ENCODE results near the gene DGKI. TPM values are rescaled to one million over a fixed set of nuclear protein-coding genes. Genes with fewer than 3 reads are reported as not detected.
"Not testable (repeated sequence)": the region's sequence is repeated elsewhere in the genome, so short reads cannot be mapped to it uniquely, and the experiment has no call there.

DGKI gene
- total RNA-seq, 2 experiments from 2014 or later, result 1.3 to 2.0 TPM

DNA sequence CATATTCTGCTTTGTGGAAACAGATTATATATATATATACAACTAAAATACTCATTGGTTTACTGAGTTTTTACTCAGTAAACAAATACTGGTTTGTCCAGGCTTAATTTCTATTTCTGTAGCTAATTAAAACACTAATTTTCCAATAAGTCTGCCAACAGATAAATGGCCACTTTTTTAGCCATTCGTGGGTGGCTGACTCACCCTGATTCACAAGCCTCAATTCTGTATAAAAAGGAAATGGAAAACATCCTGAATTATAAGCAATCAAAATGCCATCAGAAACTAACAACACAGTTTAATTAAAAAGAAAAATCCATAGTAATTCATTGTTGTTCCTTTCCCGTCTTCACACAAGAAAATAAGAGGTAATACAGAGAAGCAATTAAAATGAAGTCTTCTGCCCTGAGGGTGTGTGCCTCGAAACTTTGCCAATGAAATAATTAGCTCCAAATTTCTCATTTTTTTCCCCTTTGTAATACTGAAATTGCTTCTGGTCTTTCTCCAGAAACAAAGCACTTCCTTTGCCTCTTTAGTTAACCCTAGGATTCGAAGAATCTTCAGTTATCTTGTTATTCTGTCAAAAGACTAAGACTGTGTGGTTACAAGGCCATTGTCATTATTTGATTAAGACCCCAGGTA, 384.6 kb downstream of the DGKI start:
- CTCF ChIA-PET, result no interaction called here
- POLR2A ChIA-PET, result no interaction called here

DNA sequence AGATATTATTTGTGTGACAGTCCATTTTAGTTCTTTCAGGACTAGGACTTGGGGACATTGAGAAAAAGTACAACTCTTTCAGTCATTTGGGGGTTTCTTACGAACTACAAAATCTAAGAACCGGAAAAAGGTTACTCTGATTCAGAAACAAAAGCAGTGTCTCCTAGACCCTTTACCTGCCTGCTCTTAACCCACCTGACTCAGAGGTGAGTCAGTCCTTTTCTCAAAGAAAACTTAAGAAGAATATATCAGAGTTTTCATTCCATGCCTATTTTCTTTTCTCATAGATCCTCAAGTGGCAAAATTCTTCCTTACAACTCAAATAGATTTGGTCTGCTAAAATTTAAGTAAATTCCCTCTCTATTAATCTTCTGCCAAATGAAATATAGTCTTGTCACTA, 388.4 kb downstream of the DGKI start:
- CTCF ChIA-PET, result no interaction called here
- POLR2A ChIA-PET, result no interaction called here

DNA sequence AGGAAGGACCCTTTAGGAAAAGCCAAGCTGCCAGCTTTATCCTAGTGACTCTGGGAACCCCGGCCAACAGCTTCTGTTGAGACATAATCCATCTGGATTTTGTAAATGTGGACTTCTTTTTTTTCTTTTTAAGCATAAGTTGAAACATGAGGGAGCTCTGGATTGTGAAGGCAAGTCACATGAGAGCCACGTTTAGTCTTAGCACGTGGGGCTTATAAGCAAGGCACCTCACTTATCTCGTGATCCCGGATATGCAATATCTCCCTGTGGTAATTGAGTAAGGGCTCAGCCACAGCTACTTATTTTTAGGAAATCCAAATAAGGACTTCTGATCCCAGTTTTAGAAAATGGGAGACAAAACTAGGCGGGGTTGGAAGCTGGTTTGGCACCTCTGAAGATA, 392.0 kb downstream of the DGKI start:
- ChIA-PET CTCF (no interaction called here), POLR2A (interaction anchor here (0.6 kb wide), 1 partner anchor 148 kb away, joined by 10 read pairs; no protein-coding TSS in a partner anchor)

DNA sequence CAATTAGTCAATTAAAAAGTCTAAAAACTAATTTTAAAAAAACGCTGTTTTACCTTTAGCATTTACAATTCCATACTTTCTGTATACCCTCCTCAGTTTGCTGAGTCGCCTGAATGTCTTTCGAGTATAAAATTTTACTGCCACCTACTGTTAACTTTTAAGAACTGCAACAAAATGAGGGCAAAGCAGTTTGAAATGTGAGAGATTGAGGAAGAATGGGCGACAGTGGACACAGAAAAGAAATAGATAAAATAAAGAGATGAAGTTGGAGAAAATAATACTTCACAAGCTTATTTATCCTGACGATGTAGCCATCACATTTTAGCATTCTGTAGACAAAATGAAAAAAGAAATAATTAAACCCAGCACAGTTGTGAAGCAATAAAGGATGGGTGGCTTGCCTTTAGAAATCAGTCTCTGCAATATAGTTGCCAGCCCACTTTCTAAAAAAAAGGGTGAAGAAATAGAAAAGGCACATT, 392.5 kb downstream of the DGKI start:
- ChIA-PET POLR2A (no interaction called here), CTCF (no interaction called here)

DNA sequence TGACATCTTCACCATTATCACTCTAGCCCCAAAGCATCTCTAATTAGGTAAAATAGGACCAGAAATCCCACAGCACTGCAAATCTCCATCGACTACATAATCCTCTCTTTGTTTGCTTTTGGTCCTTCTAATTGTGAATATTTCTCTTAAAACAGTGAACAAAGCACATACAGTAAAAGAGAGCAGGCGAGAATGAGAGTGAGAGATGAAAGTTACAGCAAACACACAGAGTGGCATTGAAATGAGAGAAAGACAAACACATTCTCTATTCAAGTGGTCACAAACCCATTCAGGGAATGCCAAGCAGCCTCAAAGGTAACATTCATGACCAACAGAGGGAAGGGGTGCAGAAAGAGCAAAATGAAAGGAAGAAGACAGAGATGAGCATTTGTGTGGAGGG, 393.4 kb downstream of the DGKI start:
- CTCF ChIA-PET, result no interaction called here
- POLR2A ChIA-PET, result no interaction called here

DNA sequence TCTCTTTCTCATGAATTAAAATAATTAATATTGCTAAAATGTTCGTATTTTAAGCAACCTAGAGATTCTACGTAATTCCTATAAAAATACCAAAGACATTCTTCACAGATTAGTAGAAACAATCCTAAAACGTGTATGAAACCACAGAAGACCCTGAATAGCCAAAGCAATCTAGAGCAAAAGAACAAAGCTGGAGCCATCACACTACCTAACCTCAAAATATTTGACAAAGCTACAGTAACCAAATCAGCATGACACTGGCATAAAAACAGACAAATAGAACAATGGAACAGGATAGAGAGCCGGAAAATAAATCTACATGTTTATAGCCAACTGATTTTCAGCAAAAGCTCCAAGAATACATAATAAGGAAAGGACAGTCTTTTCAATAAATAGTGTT, 397.8 kb downstream of the DGKI start:
- ChIA-PET POLR2A (no interaction called here), CTCF (no interaction called here)

DNA sequence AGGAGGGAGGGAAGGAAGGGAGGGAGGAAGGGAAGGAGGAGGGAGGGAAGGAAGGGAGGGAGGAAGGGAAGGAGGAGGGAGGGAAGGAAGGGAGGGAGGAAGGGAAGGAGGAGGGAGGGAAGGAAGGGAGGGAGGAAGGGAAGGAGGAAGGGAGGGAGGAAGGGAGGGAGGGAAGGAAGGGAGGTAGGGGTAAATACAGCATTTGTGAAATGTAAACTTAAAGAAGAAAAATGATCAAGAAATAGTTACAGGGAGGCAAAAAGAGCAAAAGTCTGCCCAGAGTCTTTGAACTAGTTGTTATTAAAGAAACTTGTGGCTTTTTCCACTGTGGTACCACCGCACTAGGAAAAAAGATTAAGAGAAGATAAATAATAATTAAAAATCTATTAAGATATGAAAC, 398.2 kb downstream of the DGKI start:
- POLR2A ChIA-PET, result not testable (repeated sequence)

DNA sequence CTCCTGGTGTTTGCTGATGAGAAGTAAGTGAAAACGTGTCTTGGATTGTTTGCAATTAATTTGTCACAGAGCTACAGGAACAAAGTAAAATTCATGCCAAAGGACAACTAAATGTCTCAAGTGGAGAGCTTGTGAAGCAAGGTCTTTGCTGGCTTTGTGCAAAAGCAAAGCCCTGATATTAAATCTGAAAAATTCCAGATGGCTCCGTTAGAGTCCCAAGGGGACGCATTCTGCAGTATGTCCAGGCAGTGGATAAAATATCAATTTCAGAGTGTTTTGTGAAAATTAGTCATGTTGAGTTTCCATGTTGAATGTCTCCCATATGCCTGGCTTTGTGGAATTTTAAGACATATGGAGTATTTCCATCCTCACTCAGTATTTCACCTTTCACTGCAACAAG, 400.7 kb downstream of the DGKI start:
- POLR2A ChIA-PET, result no interaction called here
- CTCF ChIA-PET, result no interaction called here

More for the DNA sequence above, 398.2 kb downstream of the DGKI start:
- CTCF ChIA-PET, result not testable (repeated sequence)

DNA sequence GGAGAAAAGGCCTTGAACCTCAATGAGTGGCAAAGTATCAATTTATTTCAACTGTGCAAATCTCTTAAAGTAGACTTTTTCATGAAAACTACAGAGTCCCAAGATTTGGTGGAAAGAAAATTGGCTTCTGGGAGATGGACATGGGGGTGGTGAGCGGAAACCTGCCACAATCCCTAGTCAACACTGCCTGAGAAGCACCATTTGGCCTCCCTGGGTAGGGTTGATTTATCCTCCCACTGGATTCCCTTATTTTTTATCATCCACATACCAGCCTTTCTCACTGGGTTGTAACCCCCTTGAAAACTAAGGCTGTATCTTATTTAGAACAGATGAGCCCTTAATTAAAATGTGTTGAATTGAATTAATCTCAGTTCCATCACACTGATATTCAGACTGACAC, 401.5 kb downstream of the DGKI start:
- ChIA-PET POLR2A (no interaction called here), CTCF (no interaction called here)

DNA sequence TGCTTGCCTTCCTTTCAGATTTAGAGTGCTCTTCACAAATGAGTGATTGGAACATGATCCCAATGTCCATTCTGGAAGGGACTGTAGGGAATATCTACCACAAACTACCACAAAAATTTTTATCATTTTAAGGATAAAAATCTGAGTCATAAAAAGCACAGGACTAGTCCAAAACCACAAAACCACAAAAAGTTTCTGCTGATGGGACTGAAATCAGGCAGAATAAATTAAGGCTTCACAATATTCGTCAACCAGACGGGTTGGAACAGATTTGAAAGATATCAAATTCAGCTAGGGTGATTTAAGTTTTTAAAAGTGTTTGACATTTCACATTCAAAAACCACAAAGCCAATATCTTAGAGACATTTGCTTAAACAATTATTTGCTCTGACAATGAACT, 403.2 kb downstream of the DGKI start:
- CTCF ChIA-PET, result interaction anchor here (0.5 kb wide), 1 partner anchor 109 kb away, joined by 3 read pairs; no protein-coding TSS in a partner anchor
- POLR2A ChIA-PET, result no interaction called here

DNA sequence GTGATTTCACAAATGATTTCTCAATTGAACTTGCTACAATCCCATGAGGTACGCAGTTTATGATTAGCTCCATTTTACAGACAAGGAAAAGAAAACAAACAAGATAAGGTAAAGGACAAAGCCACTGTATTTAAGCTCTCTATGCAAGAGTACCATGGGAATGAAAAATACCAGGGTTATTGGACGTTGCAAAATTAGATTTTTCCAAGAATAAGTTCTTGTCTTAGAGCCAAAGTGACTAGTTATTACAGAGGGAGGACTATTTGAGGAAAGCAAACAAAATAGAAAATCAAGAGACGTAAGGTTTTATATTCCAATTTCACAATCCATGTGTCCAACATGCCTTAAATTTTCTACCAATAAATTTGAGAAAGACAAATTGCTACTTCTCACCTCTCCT, 405.3 kb downstream of the DGKI start:
- CTCF ChIA-PET, result no interaction called here
- POLR2A ChIA-PET, result no interaction called here

DNA sequence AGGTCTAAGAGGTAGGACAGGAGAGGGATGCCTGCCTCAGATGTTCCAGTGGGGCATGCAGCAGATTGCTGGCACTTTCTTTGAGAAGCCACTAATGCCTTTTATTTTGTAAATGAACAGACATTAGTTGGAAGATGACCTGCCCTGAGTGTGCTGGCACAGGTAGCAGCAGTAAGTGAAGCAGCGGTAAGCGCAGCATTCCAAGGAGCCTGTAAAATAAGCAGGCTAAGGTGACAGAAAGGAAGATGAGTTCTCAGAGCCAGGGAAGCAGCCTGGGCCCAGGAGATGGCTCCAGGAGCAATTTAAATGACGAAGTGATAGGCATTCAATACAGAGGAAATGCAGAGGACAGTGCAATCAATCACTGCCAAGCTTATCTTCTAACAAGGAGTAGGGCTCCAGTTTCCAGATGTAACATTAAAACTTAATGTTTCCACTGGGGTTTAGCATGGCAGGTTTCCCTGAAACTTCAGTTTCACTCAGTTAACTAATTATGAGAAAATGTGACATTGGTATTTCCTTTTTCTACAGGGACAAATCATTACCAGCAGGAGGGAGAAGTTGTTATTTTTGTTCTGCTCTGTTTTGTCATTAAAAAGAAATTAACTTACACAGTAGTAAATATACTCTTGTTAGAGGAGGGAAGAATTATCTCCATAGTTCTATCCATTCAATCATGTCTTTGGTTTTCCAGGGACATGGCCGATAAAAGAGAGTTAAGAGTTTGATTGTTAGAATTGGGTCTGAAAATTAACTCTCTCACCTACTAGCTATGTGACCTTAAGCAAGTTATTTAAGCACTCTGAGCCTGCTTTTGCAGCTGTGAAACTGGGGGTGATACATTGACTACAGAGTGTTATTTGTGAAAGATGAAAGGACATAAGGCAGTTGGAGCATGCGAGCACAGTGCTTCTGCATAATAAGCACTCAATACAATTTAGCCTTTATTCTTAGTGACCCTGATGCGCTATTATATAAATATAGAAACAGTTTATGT, 406.6 kb downstream of the DGKI start:
- CTCF ChIA-PET, result no interaction called here
- POLR2A ChIA-PET, result no interaction called here

DNA sequence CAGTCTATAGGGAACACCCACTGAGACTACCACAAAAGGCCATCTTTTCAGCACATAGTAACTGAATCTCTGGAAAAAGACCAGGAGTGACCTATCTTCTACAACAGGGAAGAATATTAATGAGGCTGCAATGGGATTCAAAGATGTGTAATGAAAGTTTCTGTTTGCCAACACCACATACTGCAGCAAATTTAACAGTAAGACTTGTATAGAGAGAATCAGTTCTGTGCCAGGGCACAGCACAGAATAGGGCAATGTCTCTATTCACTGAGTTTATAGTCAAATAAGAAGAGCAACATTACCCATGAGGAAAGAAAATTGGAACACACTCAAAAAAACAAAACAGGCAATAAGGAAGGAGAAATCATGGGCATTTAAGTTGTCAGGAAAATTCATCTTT, 411.8 kb downstream of the DGKI start:
- ChIA-PET POLR2A (no interaction called here), CTCF (no interaction called here)

DNA sequence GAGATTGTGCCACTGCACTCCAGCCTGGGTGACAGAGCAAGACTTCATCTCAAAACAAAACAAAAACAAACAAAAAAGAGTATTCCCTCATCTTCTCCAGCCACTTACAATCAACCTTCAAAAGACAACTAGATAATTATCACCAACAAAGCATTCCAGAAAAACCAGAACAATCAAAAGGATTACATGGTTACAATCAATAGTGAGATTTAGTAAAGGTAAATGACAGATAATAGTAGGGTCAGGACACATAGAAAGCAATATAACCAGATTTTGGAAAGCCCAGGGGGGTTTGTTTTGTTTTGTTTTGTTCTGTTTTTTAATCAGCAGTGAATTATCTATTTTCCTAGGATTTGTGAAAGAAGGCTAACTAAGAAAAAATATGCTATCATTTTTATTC, 412.2 kb downstream of the DGKI start:
- ChIA-PET CTCF (no interaction called here), POLR2A (no interaction called here)

DNA sequence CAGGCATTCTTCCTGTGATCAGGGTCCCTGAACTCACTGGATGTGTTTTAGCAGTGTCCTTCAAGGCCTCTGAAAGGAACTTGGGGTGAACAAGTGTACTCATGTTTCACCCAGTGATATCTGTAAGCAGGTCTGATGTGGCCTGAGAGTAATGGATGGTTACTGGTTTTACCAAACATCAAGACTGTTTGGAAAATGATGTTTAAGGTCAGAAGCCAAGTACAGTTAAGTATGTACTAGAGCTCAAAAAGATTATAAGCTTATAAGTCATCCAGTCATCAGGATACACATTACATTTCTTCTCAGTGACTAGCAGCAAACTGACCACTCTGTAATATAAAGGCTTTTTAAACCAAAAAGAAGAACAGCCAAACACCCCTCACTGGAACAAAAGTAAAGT, 423.5 kb downstream of the DGKI start:
- ChIA-PET CTCF (no interaction called here), POLR2A (no interaction called here)

DNA sequence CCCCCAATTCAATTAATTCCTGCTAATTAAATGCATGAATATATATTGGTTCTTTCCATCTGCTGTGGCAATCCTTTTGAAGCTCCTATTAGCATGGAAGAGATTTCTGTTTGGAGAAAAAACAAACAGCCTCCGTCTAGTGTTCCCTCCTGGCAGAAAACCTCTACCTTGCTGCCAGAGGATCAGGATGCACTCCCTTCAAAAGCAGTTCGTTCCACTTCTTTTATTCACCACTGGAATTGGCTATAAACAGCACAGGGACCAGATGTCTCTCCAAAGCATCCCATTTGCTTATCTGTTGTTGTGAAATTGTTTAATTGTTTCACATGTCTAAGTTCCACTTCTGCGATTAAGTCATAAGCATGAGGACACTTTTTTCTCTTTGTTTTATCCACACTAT, 425.4 kb downstream of the DGKI start:
- ChIA-PET CTCF (no interaction called here), POLR2A (no interaction called here)

DNA sequence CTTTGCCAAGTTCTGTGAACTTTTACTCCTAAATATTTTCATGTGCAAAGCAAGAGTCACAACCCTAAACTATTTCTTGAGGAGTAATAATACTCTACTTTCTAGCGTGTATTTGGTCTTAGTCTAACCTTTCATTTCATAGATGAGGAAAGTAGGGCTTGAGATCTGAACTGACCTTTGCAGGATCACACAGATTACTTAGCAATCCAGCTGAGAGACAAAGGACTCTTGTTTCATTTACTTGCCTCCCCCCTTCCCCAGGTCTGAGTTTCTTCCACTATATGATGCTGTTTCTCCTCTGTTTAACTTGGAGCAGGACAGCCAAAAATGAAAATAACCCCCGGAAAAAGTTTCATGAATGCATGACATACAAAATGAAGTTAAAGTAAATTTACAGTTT, 427.9 kb downstream of the DGKI start:
- ChIA-PET CTCF (no interaction called here), POLR2A (no interaction called here)

DNA sequence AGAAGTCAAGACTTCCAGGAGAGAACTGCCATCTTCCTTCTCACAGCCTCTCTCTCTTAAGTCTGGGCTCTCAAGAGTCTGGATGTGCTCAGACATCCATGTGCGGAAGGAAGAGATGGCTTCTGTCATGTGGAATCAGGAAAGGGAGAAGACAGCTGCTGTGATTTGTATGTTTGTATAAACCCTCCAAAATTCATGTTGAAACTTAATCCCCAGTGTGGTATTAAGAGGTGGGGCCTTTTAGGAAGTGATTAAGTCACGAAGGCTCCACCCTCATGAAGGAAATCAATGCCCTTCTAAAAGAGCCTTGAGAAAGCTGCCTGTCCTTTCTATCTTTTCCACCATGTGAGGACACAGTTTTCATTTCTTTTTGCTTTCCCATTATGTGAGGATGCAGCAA, 429.3 kb downstream of the DGKI start:
- CTCF ChIA-PET, result no interaction called here
- POLR2A ChIA-PET, result no interaction called here

DNA sequence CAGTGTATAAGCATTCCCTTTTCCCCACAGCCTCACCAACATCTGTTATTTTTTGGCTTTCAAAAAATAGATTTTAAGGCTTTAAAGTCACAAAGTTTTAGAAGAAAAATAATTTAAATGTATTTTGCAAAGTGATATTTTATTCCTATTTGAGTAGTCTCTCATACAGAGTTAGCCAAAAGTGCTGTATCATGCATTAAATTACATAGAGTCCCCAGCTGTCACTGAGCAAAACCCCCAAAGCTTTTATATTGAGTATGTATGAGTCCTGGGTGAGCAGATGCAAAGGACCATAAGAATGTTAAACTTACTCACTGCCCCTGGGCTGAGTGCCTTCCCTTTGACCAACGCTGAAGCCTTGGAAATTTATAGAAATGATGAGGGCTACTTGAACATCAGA, 432.9 kb downstream of the DGKI start:
- POLR2A ChIA-PET, result no interaction called here
- CTCF ChIA-PET, result no interaction called here

DNA sequence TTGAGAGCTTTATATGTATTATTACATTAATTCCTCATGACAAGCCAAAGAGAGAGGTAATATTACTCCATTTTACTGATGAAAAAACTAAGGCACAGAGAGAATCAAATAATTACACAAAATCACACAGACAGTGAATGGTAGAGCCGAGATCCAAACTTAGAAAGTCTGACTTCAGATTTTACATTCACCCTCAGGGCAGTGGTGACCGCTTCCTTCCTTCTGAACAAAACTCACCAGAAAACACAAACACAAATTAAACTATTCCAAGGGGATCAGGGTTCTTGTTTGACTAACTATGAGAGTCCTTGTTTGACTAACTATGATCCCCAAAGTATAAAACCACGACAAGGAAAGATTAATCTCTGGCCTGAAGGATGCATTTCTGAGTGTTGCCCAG, 435.3 kb downstream of the DGKI start:
- ChIA-PET CTCF (no interaction called here), POLR2A (no interaction called here)

DNA sequence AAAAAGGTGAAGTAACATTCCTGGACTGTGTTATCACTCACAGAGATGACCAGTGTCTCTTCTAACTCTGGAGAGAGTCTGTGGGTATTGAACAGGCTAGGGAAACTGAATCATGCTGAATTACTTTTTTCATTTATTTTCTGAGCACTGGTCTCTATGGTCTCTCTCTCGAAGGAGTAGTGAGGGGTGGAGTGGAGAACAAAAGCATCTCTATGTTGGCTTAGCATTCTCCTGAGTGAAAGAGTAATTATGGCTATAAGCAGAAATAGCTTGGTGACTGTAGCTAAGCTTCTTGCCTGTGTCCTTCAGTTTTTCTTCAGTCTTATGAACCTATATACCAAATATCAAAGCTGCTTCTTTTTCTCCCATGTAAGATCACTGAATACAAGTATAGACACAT, 438.6 kb downstream of the DGKI start:
- POLR2A ChIA-PET, result no interaction called here
- CTCF ChIA-PET, result no interaction called here

DNA sequence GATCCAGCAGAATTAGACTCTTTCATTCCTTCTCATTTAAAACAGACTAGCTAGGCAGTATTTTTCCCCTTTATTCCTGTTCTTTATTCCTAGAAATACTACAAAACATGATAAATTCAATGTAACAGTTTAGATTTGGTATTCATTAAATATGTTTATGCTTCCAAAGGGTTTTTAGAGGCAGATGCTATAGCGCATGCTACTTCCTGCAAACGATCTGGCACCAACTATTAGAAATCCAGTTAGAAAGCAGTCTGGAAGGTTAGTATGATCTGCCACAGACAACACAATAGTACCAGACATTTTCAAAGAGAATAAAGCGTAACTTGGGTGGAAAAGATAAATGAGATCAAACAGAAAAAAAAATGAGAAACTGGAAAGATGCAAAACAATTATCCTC, 439.7 kb downstream of the DGKI start:
- ChIA-PET CTCF (no interaction called here), POLR2A (no interaction called here)

Measured in activated CD8-positive, alpha-beta memory T cell treated with anti-CD3 and anti-CD28 coated beads for 36 hours (primary cell).